NCI-H2029 (cell line): ENCODE measurements around the gene ADAMTS17.

Source experiments
- DNase-seq: peaks from one replicate; lab custom pipeline; 2025; lab: John Stamatoyannopoulos, UW

Gene ADAMTS17

GRCh38 chr15:100131321-100132224 is 210.2 kb downstream of the ADAMTS17 start:
- no peak for DNase-seq

GRCh38 chr15:100129677-100130076 is 212.1 kb downstream of the ADAMTS17 start:
- no peak for DNase-seq

- no peak for DNase-seq
These were observed 216.2 kb downstream of the ADAMTS17 start for GRCh38 chr15:100125401-100126191.

- DNase-seq: no peak
These were observed 216.8 kb downstream of the ADAMTS17 start for GRCh38 chr15:100124936-100125335.

GRCh38 chr15:100124361-100124760 is 217.4 kb downstream of the ADAMTS17 start:
- DNase-seq: no peak

- DNase-seq: no peak
These were observed 218.2 kb downstream of the ADAMTS17 start for GRCh38 chr15:100123611-100124010.

GRCh38 chr15:100121285-100121684 is 220.5 kb downstream of the ADAMTS17 start:
- no peak for DNase-seq

GRCh38 chr15:100120111-100120510 is 221.7 kb downstream of the ADAMTS17 start:
- DNase-seq: no peak

- no peak for DNase-seq
These were observed 223.2 kb downstream of the ADAMTS17 start for GRCh38 chr15:100118546-100118945.

GRCh38 chr15:100116416-100117190 is 225.2 kb downstream of the ADAMTS17 start:
- DNase-seq: peak; percentile 12

GRCh38 chr15:100115711-100116090 is 226.1 kb downstream of the ADAMTS17 start:
- peak; percentile 67 for DNase-seq

- DNase-seq: no peak
These were observed 226.6 kb downstream of the ADAMTS17 start for GRCh38 chr15:100115066-100115710.

- DNase-seq: no peak
These were observed 227.2 kb downstream of the ADAMTS17 start for GRCh38 chr15:100114571-100114970.

GRCh38 chr15:100114100-100114499 is 227.7 kb downstream of the ADAMTS17 start:
- peak; percentile 13 for DNase-seq

- no peak for DNase-seq
These were observed 228.3 kb downstream of the ADAMTS17 start for GRCh38 chr15:100113351-100114080.

GRCh38 chr15:100112636-100113305 is 229.0 kb downstream of the ADAMTS17 start:
- DNase-seq: no peak

- peak; percentile 19 for DNase-seq
These were observed 229.7 kb downstream of the ADAMTS17 start for GRCh38 chr15:100112061-100112420.

GRCh38 chr15:100111125-100112060 is 230.4 kb downstream of the ADAMTS17 start:
- DNase-seq: peak; percentile 82

- DNase-seq: no peak
These were observed 232.2 kb downstream of the ADAMTS17 start for GRCh38 chr15:100109486-100110035.
